Esophagus squamous epithelium (tissue), 4 donors: ENCODE results near the gene PRDM11.

Source experiments
- CTCF ChIP-seq, 6 experiments: fragments of 450-650 bp in 4 of 6; fragments of 200-600 bp in 2 of 6; sonication (generic) in 2 of 6; IDR thresholded peaks; one replicate each; pipeline ENCODE4 v1.5.1; 2016 to 2019; ENCODE audit warnings: antibody characterized with exemption in 6 of 6, mild to moderate bottlenecking in 4 of 6, moderate library complexity in 4 of 6
- POLR2A ChIP-seq, 4 donors: fragments of 450-650 bp; IDR thresholded peaks; one replicate each; pipeline ENCODE4 v1.6.1; 2017; ENCODE audit warnings: antibody characterized with exemption in 4 of 4, mild to moderate bottlenecking in 4 of 4, moderate library complexity in 3 of 4

DNA sequence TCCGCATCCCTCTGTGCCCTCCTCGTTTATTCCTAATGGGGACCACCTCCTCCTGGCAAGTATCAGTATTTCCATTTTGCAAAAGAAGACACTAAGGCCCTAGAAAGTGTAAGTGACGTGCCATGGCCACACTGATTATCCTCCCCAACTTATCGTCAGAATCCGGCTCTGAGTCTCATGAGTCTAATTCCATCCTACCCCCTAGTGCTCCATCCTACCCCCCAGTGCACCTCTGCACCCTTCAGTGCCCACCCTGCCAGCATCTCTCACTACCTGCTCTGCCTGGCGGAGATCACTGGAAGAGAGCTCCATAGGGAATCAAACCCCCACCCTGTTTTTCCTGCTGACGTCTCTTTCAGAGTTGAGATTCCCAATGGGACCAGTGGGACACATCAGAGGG, 31.8 kb downstream of the PRDM11 start:
- no peak for TF ChIP-seq CTCF (IDR thresholded peaks at IDR 0.05)
- no peak for TF ChIP-seq POLR2A (IDR thresholded peaks at IDR 0.05)
